ENCODE results near the gene ABCD3.

ABCD3 gene

DNA sequence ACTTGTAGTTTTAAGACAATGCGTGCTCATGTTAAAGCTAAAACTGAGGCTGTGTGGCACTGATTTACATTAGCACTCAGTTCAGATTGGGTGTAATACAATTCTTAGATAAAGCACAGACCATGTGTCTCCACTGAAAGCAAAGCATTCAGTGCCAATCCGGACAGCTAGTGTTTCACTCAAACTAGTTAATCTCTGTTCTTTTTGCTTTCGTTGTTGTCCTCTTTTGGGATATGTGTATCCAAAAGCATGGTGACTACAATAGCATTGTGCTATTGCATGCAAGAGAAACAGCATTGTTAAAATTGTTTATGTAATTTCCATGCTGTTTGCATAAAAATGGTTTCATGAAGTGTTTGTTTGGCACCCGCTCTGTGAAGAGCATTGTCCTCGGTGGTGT, 68.8 kb downstream of the ABCD3 start:
- TF ChIP-seq, protein P1, sequence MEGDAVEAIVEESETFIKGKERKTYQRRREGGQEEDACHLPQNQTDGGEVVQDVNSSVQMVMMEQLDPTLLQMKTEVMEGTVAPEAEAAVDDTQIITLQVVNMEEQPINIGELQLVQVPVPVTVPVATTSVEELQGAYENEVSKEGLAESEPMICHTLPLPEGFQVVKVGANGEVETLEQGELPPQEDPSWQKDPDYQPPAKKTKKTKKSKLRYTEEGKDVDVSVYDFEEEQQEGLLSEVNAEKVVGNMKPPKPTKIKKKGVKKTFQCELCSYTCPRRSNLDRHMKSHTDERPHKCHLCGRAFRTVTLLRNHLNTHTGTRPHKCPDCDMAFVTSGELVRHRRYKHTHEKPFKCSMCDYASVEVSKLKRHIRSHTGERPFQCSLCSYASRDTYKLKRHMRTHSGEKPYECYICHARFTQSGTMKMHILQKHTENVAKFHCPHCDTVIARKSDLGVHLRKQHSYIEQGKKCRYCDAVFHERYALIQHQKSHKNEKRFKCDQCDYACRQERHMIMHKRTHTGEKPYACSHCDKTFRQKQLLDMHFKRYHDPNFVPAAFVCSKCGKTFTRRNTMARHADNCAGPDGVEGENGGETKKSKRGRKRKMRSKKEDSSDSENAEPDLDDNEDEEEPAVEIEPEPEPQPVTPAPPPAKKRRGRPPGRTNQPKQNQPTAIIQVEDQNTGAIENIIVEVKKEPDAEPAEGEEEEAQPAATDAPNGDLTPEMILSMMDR (IDR thresholded peaks at IDR 0.05; ENCODE audit: control extremely low read depth, extremely low read depth, low read depth, missing control alignments), result no peak
- DNase-seq (ENCODE audit: extremely low spot score), result no peak
- CTCF ChIA-PET, result interaction anchor here (0.8 to 2.9 kb wide), 4 partner anchors 10 to 319 kb away, joined by 3 to 14 read pairs (median 6); no protein-coding TSS in a partner anchor
- POLR2A ChIA-PET, result no interaction called here

DNA sequence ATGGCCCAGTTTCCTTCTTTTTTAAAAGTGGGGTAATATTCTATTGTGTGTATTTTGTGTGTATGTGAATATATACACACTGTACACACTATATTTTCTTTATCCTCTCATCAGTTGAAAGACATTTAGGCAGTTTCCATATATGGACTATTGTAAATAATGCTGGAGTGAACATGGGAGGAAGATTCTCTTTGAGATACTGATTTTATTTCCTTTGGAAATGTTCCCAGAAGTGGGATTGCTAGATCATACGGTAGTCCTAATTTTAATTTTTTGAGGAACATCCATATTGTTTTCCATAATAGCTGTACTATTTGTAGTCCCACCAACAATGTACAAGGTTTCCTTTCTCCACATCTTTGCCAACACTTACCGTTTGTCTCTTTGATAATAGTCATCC, 72.4 kb downstream of the ABCD3 start:
- ChIA-PET POLR2A (no interaction called here), CTCF (interaction anchor here (1.2 kb wide), 2 partner anchors 10 to 27 kb away, joined by 4 read pairs; no protein-coding TSS in a partner anchor)
- TF ChIP-seq, protein P1 (IDR thresholded peaks at IDR 0.05; ENCODE audit: control extremely low read depth, extremely low read depth, low read depth, missing control alignments), result no peak
- DNase-seq (ENCODE audit: extremely low spot score), result no peak

DNA sequence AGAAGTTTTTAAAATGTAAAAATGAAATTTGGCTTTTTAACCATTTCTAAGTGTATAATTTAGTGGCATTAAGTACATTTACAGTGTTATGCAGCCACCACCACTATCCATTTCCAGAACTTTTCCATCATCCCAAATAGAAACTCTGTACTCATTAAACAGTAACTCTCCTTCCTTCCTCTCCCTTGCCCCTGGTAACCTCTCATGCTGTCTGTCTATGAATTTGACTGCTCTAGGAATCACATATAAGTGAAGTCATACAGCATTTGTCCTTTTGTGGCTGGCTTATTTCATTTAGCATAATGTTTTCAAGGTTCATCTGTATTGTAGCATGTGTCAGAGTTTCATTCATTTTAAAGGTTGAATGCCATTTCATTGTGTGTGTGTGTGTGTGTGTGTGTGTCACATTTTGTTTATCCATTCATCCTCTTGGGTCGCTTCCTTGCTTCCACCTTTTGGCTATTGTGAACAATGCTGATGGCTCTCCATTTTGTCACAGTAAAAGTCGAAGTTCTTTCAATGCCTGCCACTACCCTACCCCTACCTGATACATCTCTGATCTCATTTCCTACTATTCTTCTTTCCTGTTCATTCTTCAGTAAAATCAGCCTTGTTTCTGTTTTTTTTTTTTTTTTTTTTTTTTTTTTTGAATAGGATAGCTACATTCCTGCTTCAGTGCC, 78.0 kb downstream of the ABCD3 start:
- TF ChIP-seq, protein P1 (IDR thresholded peaks at IDR 0.05; ENCODE audit: control extremely low read depth, extremely low read depth, low read depth, missing control alignments), result no peak
- no peak for DNase-seq (ENCODE audit: extremely low spot score)
- POLR2A ChIA-PET, result interaction anchor here (0.6 kb wide), 1 partner anchor 20 kb away, joined by 3 read pairs; no protein-coding TSS in a partner anchor
- CTCF ChIA-PET, result interaction anchor here (1.6 kb wide), 1 partner anchor 309 kb away, joined by 3 read pairs; no protein-coding TSS in a partner anchor

DNA sequence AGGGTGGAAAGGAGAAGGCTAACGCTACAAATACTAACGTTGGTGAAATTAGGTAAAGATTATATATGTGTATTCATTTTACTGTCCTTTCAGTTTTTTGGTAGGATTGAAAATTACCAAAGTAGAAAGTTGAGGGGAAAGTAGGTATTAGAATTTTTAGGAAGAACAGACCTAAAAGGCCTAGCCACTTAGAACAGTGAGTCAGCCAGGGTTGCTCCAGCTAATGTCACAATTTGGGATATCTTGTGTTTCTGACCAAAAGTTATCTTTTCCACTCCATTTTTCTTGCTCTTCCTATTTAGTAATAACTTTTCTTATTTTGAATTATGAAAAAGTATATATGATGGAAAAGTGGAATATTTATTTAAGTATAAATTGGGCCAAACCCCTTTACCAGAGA, 83.2 kb downstream of the ABCD3 start:
- no peak for DNase-seq (ENCODE audit: extremely low spot score)
- ChIA-PET CTCF (interaction anchor here (1.3 to 2.2 kb wide), 4 partner anchors 11 to 19 kb away, joined by 3 to 12 read pairs (median 4); no protein-coding TSS in a partner anchor), POLR2A (no interaction called here)
- TF ChIP-seq, protein P1 (IDR thresholded peaks at IDR 0.05; ENCODE audit: control extremely low read depth, extremely low read depth, low read depth, missing control alignments), result no peak

DNA sequence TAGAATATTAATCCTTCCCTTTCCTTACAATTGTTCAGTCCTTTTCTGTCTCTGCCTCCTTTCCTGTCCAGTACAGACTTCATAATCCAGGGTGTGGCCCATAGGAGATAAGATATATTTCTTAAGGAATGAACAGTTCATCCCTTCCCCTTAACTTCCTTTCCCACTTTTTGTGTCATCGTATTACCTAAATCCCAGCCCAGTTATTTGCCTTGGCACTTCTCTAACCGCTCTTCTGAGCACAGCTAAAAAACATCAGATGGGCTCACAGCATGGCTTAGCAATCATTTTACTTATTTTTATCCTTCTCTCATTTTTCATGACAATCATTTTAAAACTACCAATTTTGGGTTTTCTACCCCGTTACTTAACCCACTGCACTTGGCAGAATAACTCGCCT, 83.7 kb downstream of the ABCD3 start:
- no peak for DNase-seq (ENCODE audit: extremely low spot score)
- TF ChIP-seq, protein P1 (IDR thresholded peaks at IDR 0.05; ENCODE audit: control extremely low read depth, extremely low read depth, low read depth, missing control alignments), result no peak
- ChIA-PET CTCF (interaction anchor here (1.0 to 2.3 kb wide), 6 partner anchors 12 to 304 kb away, joined by 3 to 12 read pairs (median 4); no protein-coding TSS in a partner anchor), POLR2A (no interaction called here)

DNA sequence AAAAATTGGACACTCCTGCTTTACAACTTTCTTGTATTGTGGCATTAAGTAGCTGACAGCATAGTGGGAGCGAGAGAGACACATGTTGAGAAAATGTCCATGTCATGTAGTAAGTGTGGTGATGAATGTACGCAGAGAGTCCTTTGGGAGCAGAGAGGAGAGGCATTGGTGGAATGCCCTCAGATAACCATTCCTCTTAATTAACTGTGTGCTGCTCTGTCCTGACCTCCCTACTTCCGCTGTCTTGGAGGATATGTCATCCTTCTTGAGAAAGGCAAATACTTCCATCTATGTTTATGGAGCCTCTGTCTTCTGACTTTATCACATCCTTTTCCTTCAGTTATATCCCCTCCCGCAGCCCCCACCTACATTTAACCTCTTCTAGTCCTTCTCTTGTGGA, 85.0 kb downstream of the ABCD3 start:
- CTCF ChIA-PET, result interaction anchor here (0.7 to 2.3 kb wide), 11 partner anchors 10 to 540 kb away, joined by 3 to 12 read pairs (median 4); no protein-coding TSS in a partner anchor
- TF ChIP-seq, protein P1 (IDR thresholded peaks at IDR 0.05; ENCODE audit: control extremely low read depth, extremely low read depth, low read depth, missing control alignments), result no peak

More for the DNA sequence above, 85.0 kb downstream of the ABCD3 start:
- POLR2A ChIA-PET, result no interaction called here
- DNase-seq (ENCODE audit: extremely low spot score), result no peak
